ENCODE data around the gene LGI1. TPM values are rescaled to one million over a fixed set of nuclear protein-coding genes. Genes with fewer than 3 reads are reported as not detected.

Gene LGI1
- total and polyA plus RNA-seq, 2 of the 8 experiments (the other 6 are each of a cell fraction or from before 2014, with no cell fraction given): 0.15 TPM; not detected in 1

DNA sequence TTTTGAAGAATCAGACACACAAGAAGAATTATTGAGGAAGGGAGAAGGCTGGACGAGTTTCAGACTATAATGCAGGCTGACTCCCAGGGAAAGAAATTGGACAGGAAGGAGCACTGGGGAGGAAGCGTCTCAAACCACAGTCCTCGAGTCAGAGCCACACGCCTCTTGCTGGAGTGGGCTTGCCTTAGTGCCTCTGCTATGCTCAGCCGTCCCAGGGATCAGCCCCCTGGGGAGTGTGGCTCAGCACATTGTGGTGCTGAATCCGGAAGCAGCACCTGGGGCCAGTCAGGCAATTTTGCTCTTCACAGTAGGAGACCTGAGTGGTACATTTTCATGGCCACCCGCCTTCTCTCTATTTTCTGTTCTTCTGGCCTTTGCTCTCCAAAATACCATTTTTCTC, 68.6 kb downstream of the LGI1 start:
- Histone ChIP-seq H3K27me3 (replicated peaks in 1 of 4; ENCODE audit: control insufficient read depth in 3 of 4, extremely low read depth in 1 of 4, insufficient read depth in 3 of 4, low read length in 3 of 4) (no peaks in the 10 kb centered on the region; a peak in 2 of 7 replicates), H3K23ac (ENCODE audit: insufficient read length) (no peak overlapping the region), H4K8ac (ENCODE audit: extremely low read depth, insufficient read depth, low read length) (no peak overlapping the region), H3K27ac (ENCODE audit: low read depth, low read length) (no peak overlapping the region), H4K91ac (replicated peaks; ENCODE audit: insufficient read length, low read length) (no peak overlapping the region), H3K4me2 (ENCODE audit: insufficient read depth in 1 of 2, low read depth in 2 of 2, low read length in 2 of 2) (no peak overlapping the region), H2BK120ac (replicated peaks; ENCODE audit: low read depth, low read length) (no peak overlapping the region), H3K14ac (ENCODE audit: insufficient read length) (no peak overlapping the region), H2AK5ac (ENCODE audit: low read depth, low read length) (no peak overlapping the region), H2BK20ac (ENCODE audit: low read length) (no peak overlapping the region), H3K4me1 (replicated peaks in 1 of 4; ENCODE audit: control insufficient read depth in 3 of 4, insufficient read depth in 4 of 4, low read length in 3 of 4) (peaks cover 0 to 2% (median 0%) of the 10 kb centered on the region in 4 experiments; a peak in 1 of 7 replicates), H3K36me3 (ENCODE audit: control insufficient read depth in 2 of 4, insufficient read depth in 4 of 4, low read length in 3 of 4) (no peaks in the 10 kb centered on the region), H2BK15ac (ENCODE audit: low read length) (no peak overlapping the region), H3K56ac (replicated peaks; ENCODE audit: insufficient read length, low read depth, low read length) (no peak overlapping the region), H3K4me3 (ENCODE audit: extremely low read depth in 1 of 4, insufficient read depth in 2 of 4, low read depth in 3 of 4, low read length in 4 of 4) (no peak overlapping the region), H4K5ac (ENCODE audit: insufficient read length, low read depth, low read length) (no peak overlapping the region), H3K79me1 (ENCODE audit: low read depth, low read length) (no peaks in the 10 kb centered on the region), H3K23me2 (ENCODE audit: low read depth, low read length) (no peaks in the 10 kb centered on the region), H2BK5ac (ENCODE audit: low read depth, low read length) (no peak overlapping the region), H3K9me3 (ENCODE audit: insufficient read depth in 2 of 2, low read depth in 1 of 2, low read length in 1 of 2) (no peaks in the 10 kb centered on the region), H3K79me2 (ENCODE audit: control insufficient read depth in 1 of 2, insufficient read depth in 2 of 2, low read length in 2 of 2) (no peaks in the 10 kb centered on the region), H3K4ac (replicated peaks; ENCODE audit: insufficient read length, low read depth, low read length) (no peak overlapping the region), H2AFZ (ENCODE audit: low read length) (no peak overlapping the region), H3K9ac (replicated peaks in 1 of 4; ENCODE audit: extremely low read depth in 1 of 4, low read depth in 3 of 4, low read length in 3 of 4) (no peak overlapping the region; a peak in 1 of 7 replicates), H2BK12ac (ENCODE audit: low read depth, low read length) (no peak overlapping the region), H4K20me1 (replicated peaks in 1 of 2; ENCODE audit: control insufficient read depth in 1 of 2, insufficient read depth in 2 of 2, low read length in 2 of 2) (no peaks in the 10 kb centered on the region), H3K18ac (ENCODE audit: extremely low read depth, low read length) (no peak overlapping the region)
- TF ChIP-seq CHD1 (IDR thresholded peaks at IDR 0.05; ENCODE audit: low read depth, low read length): no peak
- TF ChIP-seq ASH2L (IDR thresholded peaks at IDR 0.05; ENCODE audit: low read length): no peak
- no peak for TF ChIP-seq GABPA (IDR thresholded peaks at IDR 0.05; ENCODE audit: borderline replicate concordance, insufficient read depth, low read length)
- FAIRE-seq (no peak), DNase-seq (ENCODE audit: low read depth in 1 of 2, low spot score in 2 of 2) (no peak)
- WGBS, 2 experiments (ENCODE audit: extremely low coverage in 1 of 2, insufficient coverage in 1 of 2, insufficient read length in 1 of 2, insufficient replicate concordance in 2 of 2, low coverage in 1 of 2, low lambda C conversion rate in 2 of 2, missing lambda C conversion rate in 1 of 2): 56% methylated on average over 7 of the region's 7 CpGs; no CpG with 5 or more reads in 1 of the 2 experiments
- ChIA-PET CTCF (ENCODE audit: partially characterized antibody) (interaction anchor here (1.1 to 1.6 kb wide), 2 partner anchors 32 to 78 kb away, joined by 3 to 5 read pairs; no protein-coding TSS in a partner anchor), POLR2A (ENCODE audit: partially characterized antibody) (no interaction called here)
